ENCODE data around the gene GRAMD1A. TPM values are rescaled to one million over a fixed set of nuclear protein-coding genes. Genes with fewer than 3 reads are reported as not detected.
A peak's percentile ranks its signal among the peaks of the same experiment; 100 is the strongest.

GRAMD1A gene
- total and polyA plus RNA-seq, 9 of the 15 experiments (the other 6 are each of a cell fraction or from before 2014, with no cell fraction given), result 1.4 to 63.8 (median 38.5) TPM

DNA sequence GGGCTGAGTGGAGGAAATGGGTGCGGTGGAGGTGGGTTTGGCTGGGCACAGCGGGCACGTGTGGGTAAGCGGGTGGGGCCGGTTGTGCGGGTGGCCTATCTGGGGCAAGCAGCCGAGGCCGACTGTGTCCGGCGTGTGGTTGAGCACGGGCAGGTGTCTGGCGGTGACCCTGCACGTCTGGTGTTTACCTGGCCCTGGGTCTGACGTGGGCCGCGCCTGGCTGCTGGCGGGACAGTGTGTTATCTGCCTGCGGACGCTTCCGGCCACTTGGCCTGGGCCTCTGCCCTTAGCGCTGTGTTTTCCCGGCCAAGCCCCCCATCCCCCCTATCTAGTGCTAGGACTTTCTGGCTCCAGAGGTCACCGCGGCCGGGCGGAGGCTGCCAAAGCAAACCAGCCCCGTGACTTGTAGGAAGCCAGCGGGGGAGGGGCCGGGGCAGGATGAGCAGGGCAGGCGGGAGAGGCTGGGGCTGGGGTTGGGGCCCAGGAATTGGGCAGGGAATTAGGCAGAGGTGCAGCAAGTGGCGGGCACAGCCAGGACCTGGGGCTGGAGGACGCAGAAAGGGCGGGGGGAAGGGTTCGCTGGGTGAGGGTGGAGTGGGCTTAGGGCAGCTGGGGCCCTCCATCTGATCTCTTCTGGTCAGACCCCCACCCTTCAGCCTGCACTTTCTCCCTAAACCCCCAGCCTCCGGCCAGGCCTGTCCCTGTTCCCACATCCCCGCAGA lies 40.9 kb downstream of the GRAMD1A start (continued):
- TF ChIP-seq TBL1XR1 (IDR thresholded peaks at IDR 0.05; ENCODE audit: low read length in 2 of 2) (peak; percentile 50 to 86; a peak in 2 of 4 replicates), CBFB (CRISPR knock-in tag; IDR thresholded peaks at IDR 0.05) (0 out of 2 replicates have a peak, but pooled peaks have one; percentile 77), PRMT5 (CRISPR knock-in tag; IDR thresholded peaks at IDR 0.05) (no peak), NBN (IDR thresholded peaks at IDR 0.05; ENCODE audit: low read depth) (peak; percentile 55; the same call in 1 of the 2 replicates), FOXJ2 (tag; IDR thresholded peaks at IDR 0.05) (peak; percentile 77), FOXK2 (conservative IDR thresholded peaks at IDR 0.05 in 1 of 2, IDR thresholded peaks at IDR 0.05 in 1 of 2; ENCODE audit: low read depth in 2 of 2) (peak; percentile 93), KAT7 (CRISPR knock-in tag; IDR thresholded peaks at IDR 0.05; ENCODE audit: borderline replicate concordance) (peak; percentile 39; the same call in 1 of the 2 replicates), ZNF766 (CRISPR knock-in tag; conservative IDR thresholded peaks at IDR 0.05) (peak; percentile 55; the same call in 1 of the 2 replicates)

- Histone ChIP-seq H3K4me1 (replicated peaks in 1 of 2; ENCODE audit: control insufficient read depth in 2 of 2, insufficient read depth in 2 of 2, low read length in 2 of 2) (peaks cover 21 to 40% of the 10 kb centered on the region in 2 experiments), H4K20me1 (replicated peaks; ENCODE audit: control insufficient read depth, insufficient read depth, low read length) (no peaks in the 10 kb centered on the region), H3K79me2 (ENCODE audit: control insufficient read depth, insufficient read depth, low read length) (no peaks in the 10 kb centered on the region), H3K9me1 (ENCODE audit: control insufficient read depth, insufficient read depth, low read length) (no peaks in the 10 kb centered on the region), H2AFZ (ENCODE audit: low read depth, low read length) (peak within 1 kb of the TSS; percentile 86), H3K27me3 (ENCODE audit: control insufficient read depth in 2 of 2, insufficient read depth in 2 of 2, low read length in 2 of 2) (no peaks in the 10 kb centered on the region), H3K9ac (ENCODE audit: insufficient read depth in 1 of 2, low read depth in 2 of 2, low read length in 2 of 2) (peak within 1 kb of the TSS; percentile 55 to 88; a peak in 3 of 4 replicates), H3K4me3 (no peak within 1 kb of the TSS; the same call in 1 of the 2 replicates), H3K36me3 (ENCODE audit: control insufficient read depth, insufficient read depth, low read length) (no peaks in the 10 kb centered on the region), H3K27ac (ENCODE audit: extremely low read depth, low read depth, low read length) (peak within 1 kb of the TSS; percentile 65), H3K4me2 (ENCODE audit: insufficient read depth, low read length) (peak within 1 kb of the TSS; percentile 57), H3K9me3 (replicated peaks; ENCODE audit: control insufficient read depth, insufficient read depth, low read depth, low read length) (no peaks in the 10 kb centered on the region)
- FAIRE-seq (no peak), DNase-seq (ENCODE audit: extremely low read depth in 1 of 4, low spot score in 3 of 4) (peak in 2 of 4 experiments; percentile 66 to 69), ATAC-seq (peak; percentile 5; the same call in 2 of the 3 replicates)
- WGBS (ENCODE audit: insufficient coverage, low coverage, missing lambda C conversion rate), result 61% methylated on average over 5 of the region's 19 CpGs
- in situ Hi-C loops (cut with MboI) (no loop called here), intact Hi-C loops (cut with micrococcal nuclease) (loop anchor here (10.0 kb wide), 1 partner anchor 53 kb away; no protein-coding TSS in a partner anchor)
- BruUV-seq (replicated peaks), result no TSS peak
- ChIA-PET POLR2A (no interaction called here), CTCF (ENCODE audit: low intra/inter-chr PET ratio) (no interaction called here)
- TF ChIP-seq NR3C1 (CRISPR knock-in tag; IDR thresholded peaks at IDR 0.05) (no peak), PPARD (CRISPR knock-in tag; IDR thresholded peaks at IDR 0.05) (no peak), JUNB (CRISPR knock-in tag; conservative IDR thresholded peaks at IDR 0.05) (no peak)
- TF ChIP-seq, protein P1, sequence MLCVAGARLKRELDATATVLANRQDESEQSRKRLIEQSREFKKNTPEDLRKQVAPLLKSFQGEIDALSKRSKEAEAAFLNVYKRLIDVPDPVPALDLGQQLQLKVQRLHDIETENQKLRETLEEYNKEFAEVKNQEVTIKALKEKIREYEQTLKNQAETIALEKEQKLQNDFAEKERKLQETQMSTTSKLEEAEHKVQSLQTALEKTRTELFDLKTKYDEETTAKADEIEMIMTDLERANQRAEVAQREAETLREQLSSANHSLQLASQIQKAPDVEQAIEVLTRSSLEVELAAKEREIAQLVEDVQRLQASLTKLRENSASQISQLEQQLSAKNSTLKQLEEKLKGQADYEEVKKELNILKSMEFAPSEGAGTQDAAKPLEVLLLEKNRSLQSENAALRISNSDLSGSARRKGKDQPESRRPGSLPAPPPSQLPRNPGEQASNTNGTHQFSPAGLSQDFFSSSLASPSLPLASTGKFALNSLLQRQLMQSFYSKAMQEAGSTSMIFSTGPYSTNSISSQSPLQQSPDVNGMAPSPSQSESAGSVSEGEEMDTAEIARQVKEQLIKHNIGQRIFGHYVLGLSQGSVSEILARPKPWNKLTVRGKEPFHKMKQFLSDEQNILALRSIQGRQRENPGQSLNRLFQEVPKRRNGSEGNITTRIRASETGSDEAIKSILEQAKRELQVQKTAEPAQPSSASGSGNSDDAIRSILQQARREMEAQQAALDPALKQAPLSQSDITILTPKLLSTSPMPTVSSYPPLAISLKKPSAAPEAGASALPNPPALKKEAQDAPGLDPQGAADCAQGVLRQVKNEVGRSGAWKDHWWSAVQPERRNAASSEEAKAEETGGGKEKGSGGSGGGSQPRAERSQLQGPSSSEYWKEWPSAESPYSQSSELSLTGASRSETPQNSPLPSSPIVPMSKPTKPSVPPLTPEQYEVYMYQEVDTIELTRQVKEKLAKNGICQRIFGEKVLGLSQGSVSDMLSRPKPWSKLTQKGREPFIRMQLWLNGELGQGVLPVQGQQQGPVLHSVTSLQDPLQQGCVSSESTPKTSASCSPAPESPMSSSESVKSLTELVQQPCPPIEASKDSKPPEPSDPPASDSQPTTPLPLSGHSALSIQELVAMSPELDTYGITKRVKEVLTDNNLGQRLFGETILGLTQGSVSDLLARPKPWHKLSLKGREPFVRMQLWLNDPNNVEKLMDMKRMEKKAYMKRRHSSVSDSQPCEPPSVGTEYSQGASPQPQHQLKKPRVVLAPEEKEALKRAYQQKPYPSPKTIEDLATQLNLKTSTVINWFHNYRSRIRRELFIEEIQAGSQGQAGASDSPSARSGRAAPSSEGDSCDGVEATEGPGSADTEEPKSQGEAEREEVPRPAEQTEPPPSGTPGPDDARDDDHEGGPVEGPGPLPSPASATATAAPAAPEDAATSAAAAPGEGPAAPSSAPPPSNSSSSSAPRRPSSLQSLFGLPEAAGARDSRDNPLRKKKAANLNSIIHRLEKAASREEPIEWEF (CRISPR knock-in tag; IDR thresholded peaks at IDR 0.05), result no peak
These were observed 41.5 kb downstream of the GRAMD1A start, which contains the start of gene HPN for GRCh38 chr19:35041548-35042055. Gene HPN, plus strand, starts transcription at chr19:35041721. Its CDS starts 786 bp downstream, at chr19:35042507.
